ENCODE results near the gene GPHB5.
"Not testable (repeated sequence)": the region's sequence is repeated elsewhere in the genome, so short reads cannot be mapped to it uniquely, and the experiment has no call there.

Gene GPHB5

DNA sequence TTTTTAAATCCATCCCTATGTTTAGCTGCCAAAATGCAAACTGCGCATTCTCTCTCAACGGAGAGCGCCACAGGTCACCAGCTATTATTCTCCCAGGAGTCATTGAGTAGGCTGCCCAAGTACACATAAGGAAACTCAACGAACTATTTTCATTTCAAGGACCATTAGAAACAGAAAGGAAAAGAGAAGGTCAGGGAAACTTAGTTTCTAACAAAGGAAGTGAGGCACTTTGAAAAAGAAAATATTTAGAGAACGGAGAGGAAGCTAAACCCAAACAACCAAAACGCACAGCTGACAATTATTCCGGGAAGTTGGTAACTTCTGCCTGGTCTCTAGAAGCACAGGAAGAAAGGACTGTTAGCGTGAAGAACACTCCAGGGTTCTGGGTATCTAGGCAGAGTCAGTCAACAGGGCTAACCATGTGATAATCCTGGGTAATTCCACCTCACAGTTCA, 23.5 kb downstream of the GPHB5 start:
- no peak for DNase-seq (ENCODE audit: low spot score)

GRCh38 chr14:63292805-63293204, 25.9 kb downstream of the GPHB5 start:
- DNase-seq (ENCODE audit: low spot score) = no peak

GRCh38 chr14:63290741-63291430, 27.8 kb downstream of the GPHB5 start:
- DNase-seq (ENCODE audit: low spot score) = no peak

GRCh38 chr14:63288853-63289252, 29.9 kb downstream of the GPHB5 start:
- DNase-seq (ENCODE audit: low spot score) = no peak

- DNase-seq (ENCODE audit: low spot score) = no peak
Measured at GRCh38 chr14:63287666-63288483, 30.9 kb downstream of the GPHB5 start.

DNA sequence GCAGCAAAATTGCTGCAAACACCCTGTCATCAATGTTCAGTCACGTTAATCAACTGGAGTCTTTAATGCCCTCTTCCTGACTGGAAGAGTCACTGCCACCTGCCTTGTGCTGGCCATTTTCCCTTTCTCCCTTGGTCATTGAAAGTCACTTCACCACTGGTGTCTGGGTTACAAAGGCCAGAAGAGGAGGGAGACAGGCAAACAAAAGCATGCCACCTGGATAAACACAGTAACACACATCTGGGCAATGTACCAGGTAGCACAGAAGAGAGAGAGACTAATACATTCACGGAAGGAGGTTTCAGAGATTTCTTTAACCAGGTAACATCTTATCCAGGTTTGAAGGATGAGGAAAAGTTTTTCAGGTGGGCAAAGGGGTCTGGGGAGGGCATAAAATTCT, 32.7 kb downstream of the GPHB5 start:
- DNase-seq (ENCODE audit: low spot score) = no peak

GRCh38 chr14:63283884-63284248, 34.9 kb downstream of the GPHB5 start:
- no peak for DNase-seq (ENCODE audit: low spot score)

DNA sequence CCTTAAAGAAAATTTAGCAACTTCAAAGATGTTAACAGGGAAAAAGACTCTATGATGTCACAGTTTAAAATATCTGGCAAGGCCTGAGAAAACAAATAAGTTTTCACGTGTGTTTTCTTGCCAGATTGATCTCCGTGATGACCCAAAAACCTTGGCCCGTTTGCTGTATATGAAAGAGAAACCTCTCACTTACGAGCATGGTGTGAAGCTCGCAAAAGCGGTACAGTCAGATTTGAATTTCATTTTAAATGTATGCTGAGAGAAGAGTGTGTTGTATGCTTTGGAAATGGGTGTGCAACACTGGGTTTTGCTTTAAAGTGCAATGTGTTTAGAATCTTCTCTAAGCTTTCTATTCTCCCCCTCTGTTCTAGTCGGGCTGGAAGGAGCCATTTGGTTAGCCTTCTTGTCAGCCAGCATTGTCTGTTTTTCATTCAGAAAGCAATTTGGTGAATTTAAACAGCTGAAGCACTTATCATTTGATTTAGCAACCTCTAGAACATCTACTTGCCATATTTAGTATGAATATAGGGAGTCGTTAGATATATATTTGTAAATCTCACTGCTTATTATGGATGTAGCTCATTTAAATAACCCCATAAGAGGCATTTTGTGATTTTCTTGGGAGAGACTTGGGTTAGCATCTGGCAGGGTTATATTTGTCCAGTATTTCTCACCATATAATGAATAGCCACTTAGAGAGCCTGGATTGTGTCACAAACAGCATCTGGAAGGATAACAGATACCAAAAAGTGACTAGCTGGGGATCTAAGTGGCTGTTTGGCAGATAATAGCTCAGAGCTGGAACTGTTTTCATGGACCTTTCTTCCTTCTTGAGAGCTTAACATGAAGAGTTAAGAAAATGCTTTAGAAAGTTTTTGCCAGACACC, 35.5 kb downstream of the GPHB5 start:
- DNase-seq (ENCODE audit: low spot score) = no peak

DNA sequence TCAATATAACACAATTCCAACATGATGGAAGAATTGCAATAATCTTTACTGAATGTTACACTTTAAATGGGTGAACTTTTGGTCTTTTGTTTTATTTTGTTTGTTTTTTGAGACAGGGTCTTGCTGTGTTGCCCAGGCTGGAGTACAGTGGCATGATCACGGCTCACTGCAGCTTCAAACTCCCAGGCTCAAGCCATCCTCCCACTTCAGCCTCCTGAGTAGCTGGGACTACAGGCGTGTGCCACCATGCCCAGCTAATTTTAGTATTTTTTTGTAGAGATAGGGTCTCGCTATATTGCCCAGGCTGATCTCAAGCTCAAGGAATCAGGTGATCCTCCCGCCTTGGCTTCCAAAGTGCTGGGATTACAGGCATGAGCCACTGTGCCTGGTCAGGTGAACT, 38.8 kb downstream of the GPHB5 start:
- not testable (repeated sequence) for DNase-seq (ENCODE audit: low spot score)

GRCh38 chr14:63277591-63278183, 41.0 kb downstream of the GPHB5 start:
- no peak for DNase-seq (ENCODE audit: low spot score)

DNA sequence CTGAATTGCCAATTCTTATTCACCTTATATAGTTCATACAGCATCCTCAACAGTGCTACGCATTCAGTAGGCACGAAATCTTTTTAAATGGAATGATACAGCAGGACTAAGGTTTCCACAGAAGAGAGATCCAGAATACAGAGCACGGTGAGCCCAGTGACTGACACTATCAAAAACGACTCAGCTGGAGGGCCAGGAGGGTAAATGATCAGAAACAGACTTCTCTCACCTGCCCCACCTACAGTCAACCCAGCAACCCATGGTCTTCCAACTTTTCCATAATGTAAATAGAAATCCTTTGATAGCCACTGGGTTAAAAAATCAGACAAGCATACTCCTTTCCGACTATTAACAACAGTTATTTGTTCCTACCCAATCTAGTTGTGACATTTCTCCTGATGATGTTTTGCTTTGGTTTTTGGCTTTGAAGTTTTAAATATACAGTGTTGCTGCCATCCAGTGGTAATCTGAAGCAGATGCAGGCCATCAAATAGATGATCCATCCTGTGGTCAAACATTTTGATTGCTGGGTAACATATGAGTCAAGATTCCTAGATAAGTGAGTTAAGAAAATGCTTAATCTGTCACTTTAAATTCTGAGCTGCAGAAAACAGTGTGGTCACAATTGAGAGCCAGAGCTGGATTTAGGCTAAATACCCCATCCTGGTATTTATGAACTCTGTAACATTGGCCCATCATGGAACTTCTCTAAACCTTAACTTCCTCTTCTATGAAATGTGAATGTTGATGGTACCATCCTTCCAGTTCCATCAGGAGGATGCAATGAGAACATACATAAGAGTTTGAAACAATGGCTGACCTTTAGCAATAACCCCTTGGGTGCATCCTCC, 42.0 kb downstream of the GPHB5 start:
- no peak for DNase-seq (ENCODE audit: low spot score)

GRCh38 chr14:63276016-63276415, 42.7 kb downstream of the GPHB5 start:
- DNase-seq (ENCODE audit: low spot score) = no peak

DNA sequence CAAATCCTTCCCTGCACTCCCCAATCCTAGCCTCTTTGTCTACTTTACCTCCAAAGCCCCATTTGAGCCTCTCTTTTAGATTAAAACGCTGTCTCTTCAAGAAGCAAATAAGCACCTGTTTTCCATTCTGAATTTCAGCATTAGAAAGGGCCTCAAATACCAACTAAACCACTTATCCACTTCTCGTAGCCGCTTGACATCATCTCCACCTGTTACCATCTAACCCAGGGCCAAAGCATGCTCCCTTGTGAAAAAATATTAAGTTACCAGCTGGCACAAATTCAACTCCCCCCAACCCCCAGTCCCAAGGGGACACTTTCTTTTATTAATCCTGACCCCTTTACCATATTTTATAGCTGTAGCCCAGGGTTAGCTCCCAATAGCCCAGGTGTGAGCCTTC, 43.1 kb downstream of the GPHB5 start:
- DNase-seq (ENCODE audit: low spot score) = no peak

GRCh38 chr14:63273717-63274655, 44.7 kb downstream of the GPHB5 start:
- no peak for DNase-seq (ENCODE audit: low spot score)

DNA sequence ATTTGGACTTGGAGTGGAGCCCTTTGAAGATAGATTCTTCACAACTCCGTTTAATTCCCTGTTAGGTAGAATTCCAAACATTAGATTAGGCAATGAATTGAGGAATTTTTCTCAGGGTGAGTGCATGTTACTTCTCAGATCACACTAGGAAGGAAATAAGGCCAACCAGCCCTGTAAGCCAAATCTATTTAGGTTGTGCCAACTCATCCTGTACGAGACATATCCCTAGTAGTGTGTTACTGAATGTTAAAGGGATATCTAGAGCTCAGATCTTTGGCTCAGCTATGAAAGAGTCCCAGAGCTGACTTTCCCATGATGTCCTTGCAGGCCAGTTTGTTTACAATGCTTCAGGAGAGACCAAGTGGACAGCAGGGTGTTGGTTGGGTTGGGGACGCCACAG, 45.6 kb downstream of the GPHB5 start:
- no peak for DNase-seq (ENCODE audit: low spot score)

- no peak for DNase-seq (ENCODE audit: low spot score)
Measured at GRCh38 chr14:63269561-63270225, 49.0 kb downstream of the GPHB5 start.

DNA sequence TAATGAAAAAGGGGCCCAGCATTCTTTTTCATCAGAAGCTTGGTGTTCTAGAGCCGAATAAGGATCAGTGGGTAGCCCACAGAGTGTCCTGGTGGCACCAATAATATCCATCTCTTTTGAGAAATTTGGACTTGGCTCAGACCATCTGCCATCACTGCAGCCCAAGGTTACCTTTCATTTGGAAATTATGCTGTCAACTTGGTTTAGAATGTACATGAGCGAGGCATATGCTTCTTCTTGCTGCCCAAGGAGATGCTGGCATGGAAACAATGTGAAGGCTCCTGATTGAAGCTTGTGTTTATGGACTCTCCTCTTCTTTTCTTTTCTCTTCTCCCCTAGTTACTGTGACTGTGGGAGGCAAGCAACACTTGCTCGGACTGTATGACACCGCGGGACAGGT, 50.0 kb downstream of the GPHB5 start:
- no peak for DNase-seq (ENCODE audit: low spot score)

DNA sequence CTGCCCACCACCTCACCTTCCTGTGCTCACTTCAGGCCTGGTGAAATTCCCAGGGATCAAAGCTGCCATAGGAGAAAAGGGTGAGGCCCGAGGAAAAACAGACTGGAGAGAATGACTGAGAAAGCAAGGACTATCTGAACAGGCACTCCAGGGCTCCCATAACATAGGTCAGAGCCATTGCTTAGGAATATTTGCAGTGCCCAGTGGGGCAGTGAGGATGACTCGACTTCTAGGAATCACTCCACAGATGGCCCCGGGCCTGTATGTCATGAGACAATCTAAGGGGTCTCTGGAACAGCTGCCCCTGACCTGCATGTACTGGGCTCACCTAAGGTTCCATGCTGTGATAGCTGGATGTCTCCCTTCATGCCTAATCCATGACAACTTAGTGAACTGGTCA, 51.6 kb downstream of the GPHB5 start:
- no peak for DNase-seq (ENCODE audit: low spot score)

DNA sequence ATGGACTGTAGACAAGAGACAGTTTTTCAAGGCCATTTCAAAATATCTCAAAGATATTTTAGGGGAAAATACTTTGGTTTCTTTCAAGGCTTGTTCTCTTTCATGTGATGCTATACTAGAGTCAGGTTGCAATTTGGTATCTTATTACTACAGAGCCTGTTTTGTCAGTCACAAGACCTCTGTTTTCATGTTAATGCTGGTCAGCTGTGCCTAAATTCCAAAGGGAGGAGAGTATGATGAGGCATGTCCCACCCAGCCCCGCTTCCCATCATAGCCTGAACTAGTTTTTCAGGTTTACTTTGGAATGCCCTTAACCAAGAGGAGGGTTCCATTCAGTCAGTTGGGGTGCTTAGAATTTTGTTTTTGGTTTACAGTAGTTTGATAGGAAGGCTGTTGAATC, 52.6 kb downstream of the GPHB5 start:
- DNase-seq (ENCODE audit: low spot score) = no peak
